GM12873 (cell line): ENCODE results near the gene ZMYND11.

Experiments
- CTCF ChIP-seq: IDR thresholded peaks from 2 replicates; pipeline ENCODE4 v1.5.1; 2012; ENCODE audit warnings: low read depth, mild to moderate bottlenecking, moderate library complexity, low read length, control low read depth; ENCODE audit not compliant: insufficient read depth; ENCODE audit errors: missing control alignments

The ZMYND11 gene

DNA sequence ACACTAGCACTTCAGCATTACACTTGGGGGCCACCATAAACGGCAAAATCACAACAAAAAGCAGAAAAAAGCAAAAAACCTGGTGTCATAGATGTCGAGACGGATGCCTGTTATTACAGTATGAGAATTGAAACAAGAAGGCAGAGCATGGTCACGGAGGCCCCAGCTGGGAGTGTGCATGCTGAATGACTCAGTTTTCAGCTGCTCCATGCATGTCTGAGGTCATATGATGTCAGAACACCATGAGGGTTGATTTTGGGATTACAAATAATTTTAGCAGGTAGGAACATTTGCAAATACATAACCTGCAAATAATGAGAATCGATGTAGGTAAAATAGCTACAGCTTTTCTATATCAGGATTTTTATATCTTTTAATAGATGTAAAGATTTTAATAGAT, 19.1 kb downstream of the ZMYND11 start:
- no peak for TF ChIP-seq CTCF

GRCh38 chr10:167383-167782, 32.1 kb downstream of the ZMYND11 start:
- TF ChIP-seq CTCF: no peak

- no peak for TF ChIP-seq CTCF
Measured at GRCh38 chr10:173741-174140, 38.5 kb downstream of the ZMYND11 start.

DNA sequence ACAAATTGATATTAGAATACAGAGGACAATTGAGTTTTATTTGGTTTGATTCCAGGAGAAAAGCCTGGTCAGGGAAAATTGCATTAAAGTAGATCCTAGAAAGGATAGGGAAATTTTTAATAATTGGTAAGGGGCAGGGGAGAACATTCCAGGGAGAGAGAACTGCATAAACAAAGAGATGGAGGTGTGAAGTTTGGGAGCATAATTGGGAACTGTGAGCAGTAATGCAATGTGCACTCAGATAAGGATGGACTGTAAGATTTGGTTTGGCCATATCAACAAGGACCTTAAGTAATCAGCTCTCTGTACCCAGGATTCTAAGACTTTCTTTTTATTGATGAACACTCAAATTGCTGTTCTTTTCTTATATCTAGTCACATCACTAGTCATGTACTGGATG, 41.4 kb downstream of the ZMYND11 start:
- TF ChIP-seq CTCF: no peak

DNA sequence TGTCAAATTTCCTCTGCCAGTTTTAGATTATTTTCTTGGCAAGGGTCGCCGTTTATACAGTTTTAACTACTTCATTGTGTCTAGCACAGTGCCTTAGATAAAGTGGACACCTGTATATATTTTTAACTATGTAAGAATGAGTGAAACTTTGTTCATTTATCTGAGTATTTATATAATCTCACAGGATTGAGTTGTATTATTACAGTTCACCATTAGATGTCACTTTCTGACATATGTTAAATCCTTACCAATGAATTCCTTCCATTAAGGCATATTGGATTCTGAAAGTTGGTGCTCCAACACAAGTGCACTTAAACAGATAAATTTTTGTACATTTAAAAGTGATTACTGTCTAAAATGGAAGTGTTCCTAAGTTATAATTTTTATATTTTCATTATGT, 43.0 kb downstream of the ZMYND11 start:
- TF ChIP-seq CTCF: no peak

DNA sequence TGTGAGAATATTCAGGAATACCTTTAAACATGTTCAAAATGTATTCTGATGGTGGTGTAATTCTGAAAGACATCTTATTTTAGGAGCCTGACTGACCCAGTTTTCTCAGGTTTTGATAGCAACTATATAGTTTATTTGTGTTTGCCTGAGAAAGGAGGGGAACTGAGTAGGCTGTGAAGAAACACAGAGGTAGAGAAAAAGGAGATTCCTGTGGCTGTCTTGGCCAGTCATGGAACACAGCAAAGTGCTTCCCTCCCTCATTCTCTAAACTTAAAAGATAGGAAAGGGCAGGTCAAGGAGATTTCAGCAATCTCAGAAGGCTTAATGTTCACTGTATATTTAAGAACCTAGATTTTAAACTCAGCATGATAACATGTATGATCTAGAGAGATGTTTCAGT, 43.5 kb downstream of the ZMYND11 start:
- no peak for TF ChIP-seq CTCF

DNA sequence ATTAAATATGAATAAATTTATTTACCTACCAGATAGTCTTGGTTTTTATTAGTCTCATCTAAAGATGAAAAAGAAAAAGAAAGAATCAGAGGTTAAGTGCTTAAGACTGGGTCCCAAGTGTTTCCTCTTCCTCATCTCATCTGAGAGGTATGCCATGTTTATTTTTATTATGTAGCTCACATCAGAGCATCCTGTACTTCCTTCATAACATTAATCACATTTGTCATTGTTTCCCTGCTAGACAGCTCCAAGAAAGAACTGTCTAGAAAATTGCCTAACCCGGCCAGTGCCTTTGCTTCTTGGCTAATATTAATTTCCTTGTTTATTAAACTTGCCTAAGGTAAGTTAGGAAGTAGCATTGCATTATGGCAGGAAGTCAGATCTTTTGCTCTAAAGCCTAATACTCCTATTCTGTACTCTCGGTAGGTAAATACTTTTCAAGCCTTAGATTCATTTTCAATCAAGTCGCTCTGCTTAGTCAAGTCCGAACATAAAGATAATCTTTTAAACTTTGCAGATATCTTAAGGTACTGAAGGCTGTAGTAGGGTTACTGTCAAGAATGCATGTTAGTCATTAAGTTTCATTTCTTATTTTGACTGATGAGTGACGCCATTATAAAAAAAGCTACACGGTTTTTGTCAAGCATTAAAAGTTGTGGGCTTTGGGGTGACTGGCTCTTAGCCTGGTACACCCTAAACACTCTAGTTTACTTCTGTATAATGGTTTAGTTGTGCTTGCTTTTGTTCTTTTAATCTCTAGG, 47.4 kb downstream of the ZMYND11 start:
- TF ChIP-seq CTCF: no peak
